Stimulated activated CD4-positive, alpha-beta T cell treated with anti-CD3 and anti-CD28 coated beads, Interleukin-2, amount 100 ng/mL, for 48 hours (primary cell): ENCODE data around the gene ARID1B.

Source experiments
- DNase-seq, 2 donors: peaks; one replicate each; pipeline ENCODE4 v3.0.0-alpha.2; 2020

Gene ARID1B

GRCh38 chr6:156857573-156857972 lies 80.4 kb downstream of the ARID1B start:
- no peak for DNase-seq

GRCh38 chr6:156859686-156860085 lies 82.5 kb downstream of the ARID1B start:
- DNase-seq: no peak

- DNase-seq: peak in 1 of 2 donors; percentile 34
These were observed 85.5 kb downstream of the ARID1B start for GRCh38 chr6:156862711-156863110.

- DNase-seq: no peak
These were observed 86.3 kb downstream of the ARID1B start for GRCh38 chr6:156863504-156863903.

GRCh38 chr6:156864557-156864956 lies 87.4 kb downstream of the ARID1B start:
- DNase-seq: no peak

GRCh38 chr6:156865019-156865629 lies 87.9 kb downstream of the ARID1B start:
- DNase-seq: no peak

- DNase-seq: no peak
These were observed 89.2 kb downstream of the ARID1B start for GRCh38 chr6:156866220-156867015.

GRCh38 chr6:156867121-156867520 lies 89.9 kb downstream of the ARID1B start:
- no peak for DNase-seq

GRCh38 chr6:156868385-156868784 lies 91.2 kb downstream of the ARID1B start:
- DNase-seq: no peak

GRCh38 chr6:156869980-156870398 lies 92.8 kb downstream of the ARID1B start:
- no peak for DNase-seq

- no peak for DNase-seq
These were observed 93.9 kb downstream of the ARID1B start for GRCh38 chr6:156870924-156871539.

- DNase-seq: no peak
These were observed 95.7 kb downstream of the ARID1B start for GRCh38 chr6:156872903-156873302.

GRCh38 chr6:156873654-156874380 lies 96.6 kb downstream of the ARID1B start:
- no peak for DNase-seq

- no peak for DNase-seq
These were observed 97.9 kb downstream of the ARID1B start for GRCh38 chr6:156875062-156875461.

- no peak for DNase-seq
These were observed 99.1 kb downstream of the ARID1B start for GRCh38 chr6:156876302-156876701.

- no peak for DNase-seq
These were observed 100.1 kb downstream of the ARID1B start for GRCh38 chr6:156877126-156877863.

GRCh38 chr6:156878681-156879080 lies 101.5 kb downstream of the ARID1B start:
- DNase-seq: no peak

GRCh38 chr6:156879186-156879585 lies 102.0 kb downstream of the ARID1B start:
- DNase-seq: no peak

- DNase-seq: no peak
These were observed 102.4 kb downstream of the ARID1B start for GRCh38 chr6:156879591-156879990.

- no peak for DNase-seq
These were observed 103.7 kb downstream of the ARID1B start for GRCh38 chr6:156880913-156881312.

- no peak for DNase-seq
These were observed 104.8 kb downstream of the ARID1B start for GRCh38 chr6:156881687-156882629.
